Breast epithelium (tissue), 3 donors: ENCODE results near the gene HIVEP3.

Experiments
- CTCF ChIP-seq, 3 donors: fragments of 450-650 bp; IDR thresholded peaks; one replicate each; pipeline ENCODE4 v1.5.1; 2016 to 2017; ENCODE audit warnings: antibody characterized with exemption in 3 of 3, mild to moderate bottlenecking in 3 of 3, moderate library complexity in 3 of 3
- POLR2A ChIP-seq: fragments of 450-650 bp; IDR thresholded peaks from one replicate; pipeline ENCODE4 v1.6.1; 2016; ENCODE audit warnings: antibody characterized with exemption, mild to moderate bottlenecking, moderate library complexity
- POLR2AphosphoS5 ChIP-seq, 3 donors: sonication (generic); formaldehyde crosslinking; IDR thresholded peaks; one replicate each; pipeline ENCODE4 v1.6.1; 2017; ENCODE audit warnings: antibody characterized with exemption in 3 of 3

- TF ChIP-seq CTCF (IDR thresholded peaks at IDR 0.05) (no peak), POLR2AphosphoS5 (IDR thresholded peaks at IDR 0.05) (no peak), POLR2A (no peak)
These were observed 61.8 kb downstream of the HIVEP3 start for GRCh38 chr1:41856944-41857285.
